GM19043 (cell line): Measurements from ENCODE around the gene SF3A1.

Source experiments
- ATAC-seq: cut with Tn5 transposase; IDR thresholded peaks from one replicate; pipeline ENCODE4 v1.9.1; 2021; ENCODE audit warnings: low read depth; ENCODE audit not compliant: unreplicated experiment

SF3A1 gene

GRCh38 chr22:30290342-30291057, 66.2 kb downstream of the SF3A1 start:
- ATAC-seq: no peak

GRCh38 chr22:30289980-30290313, 66.7 kb downstream of the SF3A1 start:
- peak; percentile 8 for ATAC-seq

- ATAC-seq: peak; percentile 58
Measured at GRCh38 chr22:30289141-30289979, 67.3 kb downstream of the SF3A1 start, which contains the start of gene CASTOR1. TSS of gene CASTOR1 (minus strand) at chr22:30289505. CDS start at chr22:30289497, 8 bp downstream.

GRCh38 chr22:30288419-30289140, 68.1 kb downstream of the SF3A1 start:
- ATAC-seq: no peak

- no peak for ATAC-seq
Measured at GRCh38 chr22:30287648-30288418, 68.9 kb downstream of the SF3A1 start.

- ATAC-seq: no peak
Measured at GRCh38 chr22:30286813-30287647, 69.7 kb downstream of the SF3A1 start.

- no peak for ATAC-seq
Measured at GRCh38 chr22:30286331-30286730, 70.4 kb downstream of the SF3A1 start.

GRCh38 chr22:30285846-30286200, 70.9 kb downstream of the SF3A1 start:
- ATAC-seq: no peak

- ATAC-seq: no peak
Measured at GRCh38 chr22:30285176-30285845, 71.4 kb downstream of the SF3A1 start.

- ATAC-seq: no peak
Measured at GRCh38 chr22:30284666-30285065, 72.0 kb downstream of the SF3A1 start.

GRCh38 chr22:30284172-30284571, 72.5 kb downstream of the SF3A1 start:
- ATAC-seq: no peak

GRCh38 chr22:30283342-30283741, 73.4 kb downstream of the SF3A1 start:
- ATAC-seq: no peak

GRCh38 chr22:30282616-30283046, 74.1 kb downstream of the SF3A1 start:
- ATAC-seq: no peak
